ENCODE results near the gene VTI1A.

VTI1A gene

DNA sequence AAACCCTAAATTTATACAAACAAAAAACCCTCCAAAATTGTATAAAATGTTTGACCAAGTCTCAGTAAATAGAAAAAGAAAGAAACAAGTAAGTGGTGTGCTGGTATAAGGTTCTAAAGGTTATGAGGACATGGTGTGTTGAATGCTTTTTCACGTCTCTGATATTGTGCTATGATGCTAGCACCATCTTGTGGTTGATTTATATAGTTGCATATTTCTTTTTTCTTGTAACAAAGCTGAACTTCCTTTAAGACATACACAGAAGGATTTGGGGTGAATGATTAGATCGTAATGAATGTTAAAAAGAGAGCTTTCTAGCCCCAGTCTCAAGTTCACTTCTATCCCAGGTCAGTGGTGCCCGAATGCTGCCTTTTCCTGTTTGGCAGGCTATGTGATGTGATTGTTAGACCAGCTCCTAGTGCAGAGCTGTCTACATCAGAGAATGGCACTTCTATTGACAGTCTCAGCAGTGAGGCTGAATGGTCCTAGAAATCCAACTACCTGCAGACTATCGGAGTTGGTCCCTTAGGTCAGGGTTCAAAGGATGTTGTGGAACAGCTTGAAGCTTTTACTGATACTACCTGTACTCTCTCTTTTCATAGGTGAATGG lies 25.0 kb downstream of the VTI1A start:
- no peak for DNase-seq
- H3K27ac ChIP-seq (ENCODE audit: insufficient read depth, low read length, poor library complexity, severe bottlenecking) = no peak overlapping the region
- no peaks in the 10 kb centered on the region for H3K9me3 ChIP-seq (ENCODE audit: control insufficient read depth, low read length)
- no peaks in the 10 kb centered on the region for H3K4me1 ChIP-seq (ENCODE audit: control insufficient read depth, insufficient read depth, low read length, poor library complexity, severe bottlenecking)
- no peaks in the 10 kb centered on the region for H3K36me3 ChIP-seq (ENCODE audit: control insufficient read depth, insufficient read depth, low read length)
- no peaks in the 10 kb centered on the region for H3K27me3 ChIP-seq (replicated peaks; ENCODE audit: control insufficient read depth, insufficient read depth, low read length, poor library complexity, severe bottlenecking)
- H3K4me3 ChIP-seq (ENCODE audit: insufficient read depth, low read depth, low read length, poor library complexity, severe bottlenecking) = no peak overlapping the region

GRCh38 chr10:112475575-112476218 lies 28.7 kb downstream of the VTI1A start:
- Histone ChIP-seq H3K36me3 (ENCODE audit: control insufficient read depth, insufficient read depth, low read length) (no peaks in the 10 kb centered on the region), H3K9me3 (ENCODE audit: control insufficient read depth, low read length) (no peaks in the 10 kb centered on the region), H3K27ac (ENCODE audit: insufficient read depth, low read length, poor library complexity, severe bottlenecking) (no peak overlapping the region), H3K4me3 (ENCODE audit: insufficient read depth, low read depth, low read length, poor library complexity, severe bottlenecking) (no peak overlapping the region), H3K27me3 (replicated peaks; ENCODE audit: control insufficient read depth, insufficient read depth, low read length, poor library complexity, severe bottlenecking) (no peaks in the 10 kb centered on the region), H3K4me1 (ENCODE audit: control insufficient read depth, insufficient read depth, low read length, poor library complexity, severe bottlenecking) (no peaks in the 10 kb centered on the region)
- no peak for DNase-seq

- Histone ChIP-seq H3K9me3 (ENCODE audit: control insufficient read depth, low read length) (no peaks in the 10 kb centered on the region), H3K27ac (ENCODE audit: insufficient read depth, low read length, poor library complexity, severe bottlenecking) (no peak overlapping the region)
- no peak for DNase-seq
Measured at GRCh38 chr10:112481602-112482001, 34.6 kb downstream of the VTI1A start.

DNA sequence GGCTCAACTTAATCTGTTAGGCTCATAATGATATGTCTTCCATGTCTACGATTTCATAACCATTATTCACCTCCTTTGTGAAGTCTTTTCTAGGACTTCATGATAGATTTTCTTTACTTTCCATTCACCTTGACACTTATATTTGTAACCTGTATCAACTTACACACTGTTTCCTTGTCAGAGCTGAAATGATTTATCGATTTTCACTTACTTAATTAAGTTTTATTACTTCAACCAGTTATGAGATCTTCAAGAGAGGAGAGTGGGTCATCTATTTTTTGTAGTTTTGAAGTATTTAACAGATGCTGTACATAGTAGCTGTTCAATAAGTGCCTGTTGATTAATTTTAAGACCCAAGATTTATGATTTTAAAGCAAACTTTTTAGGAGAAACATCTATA lies 37.4 kb downstream of the VTI1A start:
- Histone ChIP-seq H3K27me3 (replicated peaks; ENCODE audit: control insufficient read depth, insufficient read depth, low read length, poor library complexity, severe bottlenecking) (no peaks in the 10 kb centered on the region), H3K9me3 (ENCODE audit: control insufficient read depth, low read length) (no peaks in the 10 kb centered on the region), H3K36me3 (ENCODE audit: control insufficient read depth, insufficient read depth, low read length) (no peaks in the 10 kb centered on the region), H3K27ac (ENCODE audit: insufficient read depth, low read length, poor library complexity, severe bottlenecking) (no peak overlapping the region), H3K4me1 (ENCODE audit: control insufficient read depth, insufficient read depth, low read length, poor library complexity, severe bottlenecking) (no peaks in the 10 kb centered on the region), H3K4me3 (ENCODE audit: insufficient read depth, low read depth, low read length, poor library complexity, severe bottlenecking) (no peak overlapping the region)
- DNase-seq = no peak

More at GRCh38 chr10:112481602-112482001, 34.6 kb downstream of the VTI1A start:
- Histone ChIP-seq H3K36me3 (ENCODE audit: control insufficient read depth, insufficient read depth, low read length) (no peaks in the 10 kb centered on the region), H3K4me1 (ENCODE audit: control insufficient read depth, insufficient read depth, low read length, poor library complexity, severe bottlenecking) (no peaks in the 10 kb centered on the region), H3K27me3 (replicated peaks; ENCODE audit: control insufficient read depth, insufficient read depth, low read length, poor library complexity, severe bottlenecking) (no peaks in the 10 kb centered on the region), H3K4me3 (ENCODE audit: insufficient read depth, low read depth, low read length, poor library complexity, severe bottlenecking) (no peak overlapping the region)

DNA sequence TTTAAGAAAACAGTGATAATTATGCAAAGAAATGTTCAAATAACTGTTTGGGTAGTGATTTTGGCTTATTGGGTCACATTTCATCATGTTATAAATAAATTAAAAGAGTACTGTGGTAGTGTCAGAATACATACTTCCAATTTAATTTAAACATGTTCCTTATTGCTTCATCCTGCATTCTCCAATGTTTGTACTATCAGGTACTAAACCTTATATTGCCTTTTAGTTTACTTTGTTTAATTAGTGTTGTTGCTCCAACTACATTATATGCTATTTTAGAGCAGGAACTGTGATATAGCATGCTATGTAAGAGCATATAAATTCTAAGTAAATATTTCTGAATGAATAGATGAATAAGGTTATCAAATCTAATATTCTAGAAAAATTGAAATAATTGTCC lies 40.9 kb downstream of the VTI1A start:
- Histone ChIP-seq H3K4me3 (ENCODE audit: insufficient read depth, low read depth, low read length, poor library complexity, severe bottlenecking) (no peak overlapping the region), H3K27me3 (replicated peaks; ENCODE audit: control insufficient read depth, insufficient read depth, low read length, poor library complexity, severe bottlenecking) (no peaks in the 10 kb centered on the region), H3K27ac (ENCODE audit: insufficient read depth, low read length, poor library complexity, severe bottlenecking) (no peak overlapping the region), H3K4me1 (ENCODE audit: control insufficient read depth, insufficient read depth, low read length, poor library complexity, severe bottlenecking) (no peaks in the 10 kb centered on the region), H3K9me3 (ENCODE audit: control insufficient read depth, low read length) (no peaks in the 10 kb centered on the region), H3K36me3 (ENCODE audit: control insufficient read depth, insufficient read depth, low read length) (no peaks in the 10 kb centered on the region)
- no peak for DNase-seq

DNA sequence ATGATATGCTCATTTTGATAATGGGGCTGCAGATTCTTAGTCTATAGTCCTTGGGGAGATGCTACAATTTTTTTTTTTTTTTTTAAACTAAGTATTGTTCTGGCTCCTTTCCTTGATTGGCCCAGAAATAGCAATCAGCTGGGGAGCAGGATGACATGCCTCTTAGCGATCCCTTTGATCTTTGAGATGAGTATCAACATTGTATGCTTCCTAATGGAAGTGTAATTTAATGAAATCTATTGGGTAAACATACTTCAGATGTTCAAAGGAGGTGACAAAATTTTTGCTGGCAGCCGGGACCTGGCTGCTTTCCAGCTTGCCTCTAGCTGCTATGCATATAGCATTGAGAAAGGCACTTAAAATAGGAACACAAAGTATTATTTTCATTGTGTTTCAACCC lies 43.5 kb downstream of the VTI1A start:
- no peaks in the 10 kb centered on the region for H3K27me3 ChIP-seq (replicated peaks; ENCODE audit: control insufficient read depth, insufficient read depth, low read length, poor library complexity, severe bottlenecking)
- no peaks in the 10 kb centered on the region for H3K9me3 ChIP-seq (ENCODE audit: control insufficient read depth, low read length)
- H3K27ac ChIP-seq (ENCODE audit: insufficient read depth, low read length, poor library complexity, severe bottlenecking) = no peak overlapping the region
- DNase-seq = no peak
- H3K4me1 ChIP-seq (ENCODE audit: control insufficient read depth, insufficient read depth, low read length, poor library complexity, severe bottlenecking) = no peaks in the 10 kb centered on the region
- no peaks in the 10 kb centered on the region for H3K36me3 ChIP-seq (ENCODE audit: control insufficient read depth, insufficient read depth, low read length)
- no peak overlapping the region for H3K4me3 ChIP-seq (ENCODE audit: insufficient read depth, low read depth, low read length, poor library complexity, severe bottlenecking)

GRCh38 chr10:112491144-112491543 lies 44.1 kb downstream of the VTI1A start:
- no peak overlapping the region for H3K4me3 ChIP-seq (ENCODE audit: insufficient read depth, low read depth, low read length, poor library complexity, severe bottlenecking)
- no peaks in the 10 kb centered on the region for H3K9me3 ChIP-seq (ENCODE audit: control insufficient read depth, low read length)
- H3K27me3 ChIP-seq (replicated peaks; ENCODE audit: control insufficient read depth, insufficient read depth, low read length, poor library complexity, severe bottlenecking) = no peaks in the 10 kb centered on the region
- no peaks in the 10 kb centered on the region for H3K4me1 ChIP-seq (ENCODE audit: control insufficient read depth, insufficient read depth, low read length, poor library complexity, severe bottlenecking)
- no peaks in the 10 kb centered on the region for H3K36me3 ChIP-seq (ENCODE audit: control insufficient read depth, insufficient read depth, low read length)
- no peak for DNase-seq
- no peak overlapping the region for H3K27ac ChIP-seq (ENCODE audit: insufficient read depth, low read length, poor library complexity, severe bottlenecking)

GRCh38 chr10:112492736-112493135 lies 45.7 kb downstream of the VTI1A start:
- no peaks in the 10 kb centered on the region for H3K9me3 ChIP-seq (ENCODE audit: control insufficient read depth, low read length)
- no peaks in the 10 kb centered on the region for H3K4me1 ChIP-seq (ENCODE audit: control insufficient read depth, insufficient read depth, low read length, poor library complexity, severe bottlenecking)
- H3K27ac ChIP-seq (ENCODE audit: insufficient read depth, low read length, poor library complexity, severe bottlenecking) = no peak overlapping the region

DNA sequence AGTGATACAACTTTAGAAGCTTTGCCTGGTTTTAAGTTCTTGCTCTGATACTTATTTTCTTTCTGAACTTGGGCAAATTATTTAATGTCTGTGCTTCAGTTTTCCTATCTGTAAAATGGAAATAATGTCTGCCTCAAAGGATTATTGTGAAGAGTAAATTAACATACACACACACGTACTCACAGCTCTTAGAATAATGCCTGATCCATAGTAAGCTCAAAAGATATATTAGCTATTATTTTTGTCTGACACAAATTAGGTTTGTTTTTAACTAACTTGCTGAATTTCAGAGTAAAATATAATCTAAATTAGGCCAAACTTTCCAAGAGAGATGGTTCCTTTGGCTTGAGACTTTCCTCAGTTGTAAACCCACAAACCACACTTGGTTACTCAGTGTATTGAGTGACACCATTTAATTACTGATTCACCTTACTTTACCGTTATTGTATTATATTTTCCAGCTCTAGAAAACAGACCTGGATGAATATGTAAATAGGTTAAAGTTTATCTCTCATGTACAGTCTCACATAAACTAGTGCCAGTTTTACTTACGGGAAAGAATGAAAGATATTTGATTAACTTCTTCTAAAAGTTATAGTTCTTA lies 50.4 kb downstream of the VTI1A start:
- no peaks in the 10 kb centered on the region for H3K36me3 ChIP-seq (ENCODE audit: control insufficient read depth, insufficient read depth, low read length)
- no peak overlapping the region for H3K27ac ChIP-seq (ENCODE audit: insufficient read depth, low read length, poor library complexity, severe bottlenecking)
- no peak overlapping the region for H3K4me3 ChIP-seq (ENCODE audit: insufficient read depth, low read depth, low read length, poor library complexity, severe bottlenecking)
- H3K4me1 ChIP-seq (ENCODE audit: control insufficient read depth, insufficient read depth, low read length, poor library complexity, severe bottlenecking) = no peaks in the 10 kb centered on the region
- no peaks in the 10 kb centered on the region for H3K27me3 ChIP-seq (replicated peaks; ENCODE audit: control insufficient read depth, insufficient read depth, low read length, poor library complexity, severe bottlenecking)
- no peaks in the 10 kb centered on the region for H3K9me3 ChIP-seq (ENCODE audit: control insufficient read depth, low read length)
- DNase-seq = no peak

More at GRCh38 chr10:112492736-112493135, 45.7 kb downstream of the VTI1A start:
- Histone ChIP-seq H3K4me3 (ENCODE audit: insufficient read depth, low read depth, low read length, poor library complexity, severe bottlenecking) (no peak overlapping the region), H3K27me3 (replicated peaks; ENCODE audit: control insufficient read depth, insufficient read depth, low read length, poor library complexity, severe bottlenecking) (no peaks in the 10 kb centered on the region), H3K36me3 (ENCODE audit: control insufficient read depth, insufficient read depth, low read length) (no peaks in the 10 kb centered on the region)
- DNase-seq = no peak

GRCh38 chr10:112498806-112499205 lies 51.8 kb downstream of the VTI1A start:
- DNase-seq = no peak
- H3K27me3 ChIP-seq (replicated peaks; ENCODE audit: control insufficient read depth, insufficient read depth, low read length, poor library complexity, severe bottlenecking) = no peaks in the 10 kb centered on the region

More at GRCh38 chr10:112498806-112499205, 51.8 kb downstream of the VTI1A start:
- Histone ChIP-seq H3K27ac (ENCODE audit: insufficient read depth, low read length, poor library complexity, severe bottlenecking) (no peak overlapping the region), H3K4me3 (ENCODE audit: insufficient read depth, low read depth, low read length, poor library complexity, severe bottlenecking) (no peak overlapping the region), H3K36me3 (ENCODE audit: control insufficient read depth, insufficient read depth, low read length) (no peaks in the 10 kb centered on the region), H3K9me3 (ENCODE audit: control insufficient read depth, low read length) (no peaks in the 10 kb centered on the region), H3K4me1 (ENCODE audit: control insufficient read depth, insufficient read depth, low read length, poor library complexity, severe bottlenecking) (no peaks in the 10 kb centered on the region)

All from effector memory CD4-positive, alpha-beta T cell (primary cell).